ENCODE results near the gene TRHDE.
"Not testable (repeated sequence)": the region's sequence is repeated elsewhere in the genome, so short reads cannot be mapped to it uniquely, and the experiment has no call there.

Gene TRHDE

GRCh38 chr12:72448089-72448488, 175.9 kb downstream of the TRHDE start:
- DNase-seq: no peak

GRCh38 chr12:72448805-72449204, 176.6 kb downstream of the TRHDE start:
- no peak for DNase-seq

DNA sequence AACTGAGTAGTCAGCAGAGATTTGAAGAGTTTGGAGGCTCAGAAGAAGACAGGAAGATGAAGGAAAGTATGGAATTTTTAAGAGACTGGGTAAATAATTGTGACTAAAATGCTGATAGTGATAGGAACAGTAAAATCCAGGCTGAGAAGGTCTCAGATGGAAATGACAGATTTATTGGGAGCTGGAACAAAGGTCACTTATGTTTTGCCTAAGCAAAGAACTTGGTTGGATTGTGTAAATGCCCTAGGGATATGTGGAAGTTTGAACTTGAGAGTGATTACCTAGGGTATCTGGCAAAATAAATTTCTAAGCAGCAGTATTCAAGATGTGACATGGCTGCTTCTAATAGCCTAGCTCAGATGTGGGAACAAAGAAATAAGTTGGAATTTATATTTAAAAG, 180.9 kb downstream of the TRHDE start:
- DNase-seq: no peak

DNA sequence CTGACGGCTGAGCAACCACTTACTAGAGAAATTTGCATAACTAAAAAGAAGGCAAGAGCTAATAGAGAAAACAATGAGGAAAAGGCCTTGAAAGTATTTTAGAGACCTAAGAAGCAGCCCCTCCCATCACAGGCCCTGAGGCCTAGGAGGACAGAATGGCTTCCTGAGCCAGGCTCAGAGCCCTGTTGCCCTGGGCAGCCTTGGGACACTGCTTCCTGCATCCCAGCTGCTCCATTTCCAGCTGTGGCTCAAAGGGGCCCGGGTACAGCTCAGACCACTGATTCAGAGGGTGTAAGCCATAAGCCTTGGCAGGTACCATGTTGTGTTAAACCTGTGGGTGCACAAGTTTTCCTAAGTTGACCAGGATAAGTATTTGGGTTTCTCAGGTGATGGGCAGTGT, 181.4 kb downstream of the TRHDE start:
- DNase-seq: no peak

DNA sequence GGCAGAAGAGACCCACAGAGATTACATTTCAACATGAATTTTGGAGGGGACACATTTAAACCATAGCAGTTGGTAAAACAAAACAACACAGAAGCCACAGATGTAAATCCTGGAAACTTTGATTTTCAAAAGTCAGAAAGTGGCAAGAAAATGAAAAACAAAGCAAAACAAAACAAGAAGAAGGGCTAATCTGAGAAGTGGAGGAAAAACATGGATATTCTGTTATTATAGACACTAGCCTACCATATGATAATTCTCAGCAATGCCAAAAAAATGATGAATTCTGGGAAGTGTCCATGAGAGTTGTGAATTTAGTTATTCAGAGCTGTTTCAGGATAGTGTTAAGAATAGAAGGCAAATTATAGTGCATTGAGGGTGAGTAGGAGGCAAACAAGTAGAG, 192.3 kb downstream of the TRHDE start:
- no peak for DNase-seq

DNA sequence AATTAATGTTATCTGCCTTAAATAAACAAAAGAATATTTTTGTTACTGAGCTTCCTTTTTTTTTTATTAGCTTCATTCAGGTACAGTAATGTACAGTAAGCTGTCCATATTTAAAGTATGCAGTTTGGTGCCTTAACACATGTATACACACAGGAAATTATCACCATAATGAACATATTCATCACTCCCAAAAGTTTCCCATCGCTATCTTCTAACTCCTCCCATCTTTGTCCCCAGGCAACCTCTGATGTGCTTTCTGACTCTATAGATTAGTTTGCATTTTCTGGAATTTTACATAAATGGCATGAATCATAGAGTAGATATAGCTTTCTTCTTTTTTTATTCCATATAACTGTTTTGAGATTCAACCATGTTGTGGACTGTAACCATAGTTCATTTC, 193.0 kb downstream of the TRHDE start:
- DNase-seq: no peak

- no peak for DNase-seq
These were observed 193.9 kb downstream of the TRHDE start for GRCh38 chr12:72465940-72466630.

DNA sequence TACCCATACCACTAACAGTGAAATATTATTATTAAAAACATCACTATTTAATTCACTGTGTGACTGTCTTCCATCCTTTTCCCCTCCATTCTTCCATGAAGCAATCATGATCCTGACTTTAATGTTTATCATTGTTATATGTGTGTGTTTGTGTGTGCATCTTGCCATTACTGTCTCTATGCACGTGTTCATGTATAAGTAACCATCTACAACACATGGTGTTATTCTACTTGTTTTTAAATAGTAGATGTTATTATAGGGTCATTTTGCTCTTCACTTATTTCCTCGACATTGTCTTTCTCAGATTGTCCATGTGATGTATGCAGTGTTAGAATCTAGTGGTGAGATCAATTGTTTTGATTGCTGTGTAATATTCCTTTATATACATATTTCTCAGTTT, 195.8 kb downstream of the TRHDE start:
- DNase-seq: no peak

- no peak for DNase-seq
These were observed 196.3 kb downstream of the TRHDE start for GRCh38 chr12:72468505-72468904.

DNA sequence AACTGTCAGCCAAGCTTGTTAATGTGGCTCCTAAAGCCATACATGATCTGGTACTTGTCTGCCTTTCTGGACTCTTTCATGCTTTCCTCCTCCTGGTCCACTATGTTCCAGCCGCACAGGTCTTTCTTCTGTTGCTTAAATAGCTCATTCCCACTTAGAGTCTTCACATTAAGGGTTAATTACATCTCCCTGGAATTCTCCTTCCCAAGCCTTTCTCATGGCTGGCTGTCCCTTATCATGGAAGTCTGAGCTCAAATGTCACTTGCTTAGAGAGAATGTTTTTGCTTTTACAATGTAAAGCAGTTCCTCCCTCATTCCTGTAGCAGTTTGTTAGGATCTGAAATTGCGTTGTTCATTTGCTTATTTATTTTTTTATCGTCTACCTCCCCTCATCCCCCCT, 199.6 kb downstream of the TRHDE start:
- DNase-seq: no peak

GRCh38 chr12:72472350-72472749, 200.2 kb downstream of the TRHDE start:
- no peak for DNase-seq

DNA sequence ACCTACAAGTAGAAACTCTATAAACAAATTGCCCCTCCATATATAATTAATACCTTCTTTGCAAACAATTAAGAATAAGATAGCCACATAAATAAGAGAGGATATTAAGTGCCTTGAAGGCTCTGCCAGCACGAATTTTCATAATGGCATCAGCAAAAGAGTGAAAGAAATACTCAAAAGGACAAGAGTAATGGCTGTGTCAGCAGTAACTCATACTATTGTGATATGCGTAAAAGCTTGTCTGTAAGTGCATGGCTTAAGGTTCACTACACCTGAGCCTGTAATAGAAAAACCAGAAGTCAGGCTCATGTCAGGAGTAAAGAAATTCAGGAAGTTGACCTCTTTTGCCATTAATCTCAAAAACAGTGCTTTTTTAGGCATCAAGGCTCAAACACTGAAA, 204.1 kb downstream of the TRHDE start:
- no peak for DNase-seq

- no peak for DNase-seq
These were observed 213.0 kb downstream of the TRHDE start for GRCh38 chr12:72485017-72485701.

DNA sequence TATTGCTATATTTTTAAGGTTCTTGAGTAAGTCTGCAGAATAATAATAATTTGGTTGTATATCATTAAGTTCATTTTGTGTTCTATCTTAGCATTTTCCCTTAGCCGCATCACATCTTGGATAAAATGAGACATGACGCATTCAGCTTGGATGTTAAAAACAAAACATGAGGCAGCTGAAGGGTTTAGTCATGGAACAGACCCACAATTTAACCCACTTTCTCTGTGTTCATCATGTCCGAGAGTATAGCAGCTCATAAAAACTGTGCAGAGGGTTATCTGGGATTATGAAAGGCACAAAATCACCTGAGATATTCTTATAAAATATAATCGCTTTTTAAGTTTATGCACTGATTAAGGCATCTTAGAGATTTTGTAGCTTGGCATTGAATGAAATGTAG, 219.3 kb downstream of the TRHDE start:
- no peak for DNase-seq

GRCh38 chr12:72493407-72493806, 221.2 kb downstream of the TRHDE start:
- no peak for DNase-seq

GRCh38 chr12:72498354-72498753, 226.2 kb downstream of the TRHDE start:
- no peak for DNase-seq

- no peak for DNase-seq
These were observed 227.1 kb downstream of the TRHDE start for GRCh38 chr12:72499244-72499643.

DNA sequence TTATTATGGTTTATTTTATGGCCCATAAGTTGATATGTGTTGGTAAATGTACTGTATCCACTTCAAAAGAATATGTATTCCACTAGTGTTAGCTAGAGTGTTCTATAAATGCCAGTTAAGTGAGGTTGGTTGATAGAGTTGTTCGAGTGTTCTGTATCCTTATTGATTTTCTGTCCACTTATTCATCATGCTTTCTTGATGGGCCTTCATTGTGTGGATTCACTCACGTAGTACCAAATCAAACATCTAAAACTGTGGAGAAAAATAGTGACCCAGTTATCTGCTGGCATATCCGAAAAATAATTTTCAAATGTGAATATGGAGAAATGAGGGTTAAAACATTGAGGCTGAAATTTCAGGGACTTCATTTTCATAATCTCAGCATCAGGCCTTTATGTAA, 230.4 kb downstream of the TRHDE start:
- DNase-seq: no peak

DNA sequence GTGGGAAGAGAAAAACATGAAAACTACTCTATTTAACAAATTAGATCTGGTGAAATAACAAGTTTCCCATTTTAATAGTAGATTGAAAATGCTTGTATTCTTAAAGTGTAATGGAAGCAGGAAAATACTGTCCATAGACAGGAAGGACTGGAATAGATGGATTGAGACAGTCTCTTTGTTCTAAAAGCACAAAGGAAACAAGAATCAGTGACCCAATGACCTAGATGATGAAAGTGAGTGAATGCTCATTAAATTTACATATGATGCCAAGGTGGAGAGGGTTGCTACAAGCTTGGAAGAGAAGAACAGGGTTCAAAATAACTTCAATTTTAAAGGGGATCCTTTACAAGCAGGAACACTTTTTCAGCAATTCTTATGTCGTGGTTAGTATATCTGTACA, 233.1 kb downstream of the TRHDE start:
- no peak for DNase-seq

GRCh38 chr12:72509891-72510290, 237.7 kb downstream of the TRHDE start:
- DNase-seq: no peak

DNA sequence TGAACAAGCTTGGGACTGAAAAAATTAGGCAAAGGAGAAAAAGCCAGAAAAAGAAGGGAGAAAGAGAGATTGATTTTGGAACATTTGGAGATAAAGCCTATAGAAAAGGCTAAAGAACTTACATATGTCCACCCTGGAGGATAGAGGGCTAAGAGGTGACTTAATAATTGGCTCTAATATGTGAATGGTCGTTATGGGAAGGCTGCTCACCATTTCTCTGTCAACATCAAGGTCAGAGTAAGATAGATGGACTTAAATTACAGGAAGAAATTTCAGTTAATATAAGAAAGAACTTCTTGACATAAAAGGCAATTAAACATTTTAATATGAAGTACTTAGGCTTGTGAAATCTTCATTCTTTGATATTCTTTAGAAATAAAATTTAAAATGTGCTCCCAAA, 238.6 kb downstream of the TRHDE start:
- no peak for DNase-seq

DNA sequence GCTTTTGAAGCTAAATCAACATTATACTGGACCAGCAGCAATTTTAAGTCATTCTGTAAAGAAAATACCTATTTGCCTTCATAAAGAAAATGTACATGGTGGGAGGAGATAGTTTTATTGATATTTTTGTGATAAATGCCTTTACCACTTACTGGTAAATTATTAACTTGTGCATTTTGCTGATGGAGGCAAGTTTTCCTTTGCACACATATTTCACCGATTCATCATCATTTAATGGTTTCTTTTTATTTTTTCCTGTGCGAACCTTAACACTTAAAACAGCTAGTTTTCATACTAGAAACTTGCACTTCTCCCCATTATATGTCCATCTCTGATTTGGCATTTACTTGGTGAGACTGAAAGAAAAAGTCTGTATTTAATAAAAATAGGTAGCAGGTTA, 239.3 kb downstream of the TRHDE start:
- no peak for DNase-seq

- DNase-seq: no peak
These were observed 239.7 kb downstream of the TRHDE start for GRCh38 chr12:72511906-72512305.

DNA sequence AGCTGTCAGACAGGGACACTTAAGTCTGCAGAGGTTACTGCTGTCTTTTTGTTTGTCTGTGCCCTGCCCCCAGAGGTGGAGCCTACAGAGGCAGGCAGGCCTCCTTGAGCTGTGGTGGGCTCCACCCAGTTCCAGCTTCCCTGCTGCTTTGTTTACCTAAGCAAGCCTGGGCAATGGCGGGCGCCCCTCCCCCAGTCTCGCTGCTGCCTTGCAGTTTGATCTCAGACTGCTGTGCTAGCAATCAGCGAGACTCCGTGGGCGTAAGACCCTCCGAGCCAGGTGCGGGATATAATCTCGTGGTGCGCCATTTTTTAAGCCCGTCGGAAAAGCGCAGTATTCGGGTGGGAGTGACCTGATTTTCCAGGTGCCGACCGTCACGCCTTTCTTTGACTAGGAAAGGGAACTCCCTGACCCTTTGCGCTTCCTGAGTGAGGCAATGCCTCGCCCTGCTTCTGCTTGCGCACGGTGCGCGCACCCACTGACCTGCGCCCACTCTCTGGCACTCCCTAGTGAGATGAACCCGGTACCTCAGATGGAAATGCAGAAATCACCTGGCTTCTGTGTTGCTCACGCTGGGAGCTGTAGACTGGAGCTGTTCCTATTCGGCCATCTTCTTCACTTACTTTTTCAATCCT, 248.0 kb downstream of the TRHDE start:
- not testable (repeated sequence) for DNase-seq

DNA sequence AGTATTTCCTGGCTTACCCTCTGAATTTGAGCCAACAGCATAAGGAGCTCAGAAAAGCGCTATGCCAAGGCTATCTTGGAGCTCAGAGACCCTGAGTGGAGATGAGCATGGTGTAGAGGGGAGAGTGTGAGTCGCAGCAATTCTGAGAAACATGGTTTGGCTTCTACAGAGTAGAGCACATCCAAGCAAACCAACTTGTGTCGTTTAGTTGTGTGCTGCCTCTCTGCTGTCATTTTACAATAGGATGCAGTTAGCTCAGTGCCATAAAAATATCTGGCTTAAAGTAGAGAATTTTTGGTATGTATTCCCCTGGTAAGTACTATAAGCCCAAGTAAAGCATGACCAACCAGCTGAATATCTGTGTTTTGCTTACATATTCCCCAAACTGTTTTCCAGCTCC, 249.2 kb downstream of the TRHDE start:
- DNase-seq: no peak

All from DMS79 (cell line).